Panc1 (cell line): Measurements from ENCODE around the gene ATP2C1. TPM values are rescaled to one million over a fixed set of nuclear protein-coding genes. Genes with fewer than 3 reads are reported as not detected.

Source experiments
- ATAC-seq: fragments of 200-7000 bp; cut with Tn5 transposase; 2 replicates; pipeline ENCODE4 v1.9.1; 2020; ENCODE audit warnings: mild to moderate bottlenecking, moderate library complexity
- BruUV-seq: library from RNA; stranded (reverse); fragments of 400-500 nt; replicated peaks from 2 replicates; lab custom pipeline; 2021; lab: Mats Ljungman, UMichigan
- CTCF ChIA-PET: fragments of 300-600 bp; sonication (Branson Sonifier 250); formaldehyde crosslinking; loops from one replicate; lab custom pipeline; 2022; ENCODE audit warnings: antibody characterized with exemption; lab: Charles Lee
- POLR2A ChIA-PET: fragments of 300-600 bp; sonication (Branson Sonifier 250); formaldehyde crosslinking; loops from one replicate; lab custom pipeline; 2022; ENCODE audit warnings: antibody characterized with exemption; lab: Charles Lee
- DNase-seq: peaks from one replicate; pipeline ENCODE4 v3.0.0-alpha.2; 2010; ENCODE audit warnings: low read depth, low spot score
- H3K27ac ChIP-seq: 2 replicates; pipeline ENCODE4 v1.5.1; 2011; ENCODE audit warnings: mild to moderate bottlenecking, low read length, inconsistent platforms
- H3K27me3 ChIP-seq: fragments of 200-500 bp; sonication (Bioruptor generic); 2 replicates; pipeline ENCODE4 v1.6.0; 2014; ENCODE audit warnings: low read length, inconsistent platforms; ENCODE audit not compliant: control insufficient read depth, insufficient read depth
- H3K36me3 ChIP-seq: fragments of 200-500 bp; sonication (Bioruptor generic); 2 replicates; pipeline ENCODE4 v1.5.1; 2014; ENCODE audit warnings: inconsistent platforms, mild to moderate bottlenecking, low read length, moderate library complexity; ENCODE audit not compliant: control insufficient read depth, insufficient read depth
- H3K4me1 ChIP-seq: 2 replicates; pipeline ENCODE4 v1.5.1; 2011; ENCODE audit warnings: inconsistent platforms, mild to moderate bottlenecking, low read length, moderate library complexity; ENCODE audit not compliant: control insufficient read depth, insufficient read depth
- H3K4me3 ChIP-seq, 2 experiments: 2 replicates each; pipeline ENCODE4 v1.5.1; 2011 to 2012; ENCODE audit warnings: low read depth in 2 of 2, low read length in 2 of 2, mild to moderate bottlenecking in 2 of 2, inconsistent platforms in 1 of 2, moderate library complexity in 1 of 2
- H3K9me3 ChIP-seq: fragments of 200-500 bp; sonication (Bioruptor generic); 2 replicates; pipeline ENCODE4 v1.5.1; 2014; ENCODE audit warnings: low read depth, mild to moderate bottlenecking, inconsistent platforms, low read length, moderate library complexity; ENCODE audit not compliant: control insufficient read depth, insufficient read depth
- CTCF ChIP-seq: fragments of 450-650 bp; IDR thresholded peaks from 2 replicates; pipeline ENCODE4 v1.5.1; 2017; ENCODE audit warnings: mild to moderate bottlenecking
- POLR2AphosphoS5 ChIP-seq: IDR thresholded peaks from 2 replicates; pipeline ENCODE4 v1.6.1; 2012; ENCODE audit warnings: mild to moderate bottlenecking, low read depth, low read length, moderate library complexity
- REST ChIP-seq, 2 experiments: IDR thresholded peaks; 2 replicates each; pipeline ENCODE4 v1.6.1; 2011 to 2012; ENCODE audit warnings: low read depth in 2 of 2, control low read depth in 1 of 2, low read length in 1 of 2, mild to moderate bottlenecking in 1 of 2, moderate library complexity in 1 of 2; ENCODE audit not compliant: insufficient read depth in 1 of 2
- SIN3A ChIP-seq: IDR thresholded peaks from 2 replicates; pipeline ENCODE4 v1.6.1; 2012; ENCODE audit warnings: low read depth, mild to moderate bottlenecking, low read length, moderate library complexity, borderline replicate concordance; ENCODE audit not compliant: insufficient read depth
- TCF7L2 ChIP-seq: IDR thresholded peaks from 2 replicates; pipeline ENCODE4 v1.6.1; 2011; ENCODE audit warnings: mild to moderate bottlenecking, low read depth, low read length, inconsistent platforms
- in situ Hi-C: cut with HindIII; loops from 2 replicates; pipeline ENCODE4 v1.10.0; 2016; ENCODE audit warnings: low sequenced_read_pairs, low pct_unique_long_range_greater_than_20kb
- intact Hi-C: fragments of 100-400 bp; cut with micrococcal nuclease; formaldehyde crosslinking; loops from one replicate; pipeline ENCODE4 v1.10.0; 2022; ENCODE audit not compliant: unreplicated experiment
- total RNA-seq: library from RNA; stranded (reverse); gene quantifications from one replicate; pipeline ENCODE4 v1.2.1, GENCODE V29; 2021; ENCODE audit not compliant: unreplicated experiment

Gene ATP2C1
- total RNA-seq, 1 experiment from 2014 or later, result 101 TPM

GRCh38 chr3:131009698-131010097 is 115.8 kb downstream of the ATP2C1 start:
- Histone ChIP-seq H3K27ac (no peak overlapping the region), H3K4me3 (no peak overlapping the region), H3K36me3 (0 out of 2 replicates have a peak, but pooled peaks cover under 1% of the 10 kb centered on the region), H3K4me1 (no peaks in the 10 kb centered on the region), H3K27me3 (no peaks in the 10 kb centered on the region), H3K9me3 (no peaks in the 10 kb centered on the region)
- no TSS peak for BruUV-seq
- in situ Hi-C loops (no loop called here), intact Hi-C loops (no loop called here)
- POLR2A ChIA-PET, result no interaction called here
- CTCF ChIA-PET, result no interaction called here
- TF ChIP-seq SIN3A (no peak), REST (IDR thresholded peaks at IDR 0.05; ENCODE audit: insufficient read depth in 1 of 2, low read depth in 2 of 2, low read length in 1 of 2) (no peak), CTCF (no peak), TCF7L2 (no peak), POLR2AphosphoS5 (no peak)
- ATAC-seq, result no peak
- no peak for DNase-seq

GRCh38 chr3:131018970-131019369 is 125.1 kb downstream of the ATP2C1 start:
- ATAC-seq, result no peak
- no TSS peak for BruUV-seq
- CTCF ChIA-PET, result no interaction called here
- H3K9me3 ChIP-seq, result no peaks in the 10 kb centered on the region
- intact Hi-C loops, result no loop called here
- no peak overlapping the region for H3K27ac ChIP-seq
- POLR2A ChIA-PET, result no interaction called here
- TF ChIP-seq POLR2AphosphoS5, result no peak
- no peak for TF ChIP-seq CTCF
- TF ChIP-seq SIN3A, result no peak
- no peak for TF ChIP-seq TCF7L2
- no peak for TF ChIP-seq REST (IDR thresholded peaks at IDR 0.05; ENCODE audit: insufficient read depth in 1 of 2, low read depth in 2 of 2, low read length in 1 of 2)
- in situ Hi-C loops, result no loop called here
- peaks cover 11% of the 10 kb centered on the region for H3K36me3 ChIP-seq
- no peak overlapping the region for H3K4me3 ChIP-seq
- no peaks in the 10 kb centered on the region for H3K27me3 ChIP-seq
- H3K4me1 ChIP-seq, result no peaks in the 10 kb centered on the region
- DNase-seq, result no peak
